Ascending aorta (tissue), 2 donors: ENCODE measurements around the gene ATP9B. TPM values are rescaled to one million over a fixed set of nuclear protein-coding genes. Genes with fewer than 3 reads are reported as not detected.

Experiments used
- DNase-seq, 2 donors: peaks; one replicate each; pipeline ENCODE4 v3.0.0-alpha.2; 2019; ENCODE audit warnings: low spot score in 2 of 2
- H3K27ac ChIP-seq, 2 donors: fragments of 200-600 bp; sonication (generic); one replicate each; pipeline ENCODE4 v1.5.1; 2016 to 2017; ENCODE audit warnings: mild to moderate bottlenecking in 1 of 2
- H3K27me3 ChIP-seq: fragments of 200-600 bp; sonication (generic); one replicate; pipeline ENCODE4 v1.5.1; 2017
- H3K36me3 ChIP-seq, 2 donors: fragments of 200-600 bp; sonication (generic); one replicate each; pipeline ENCODE4 v1.5.1; 2016
- H3K4me1 ChIP-seq, 2 donors: fragments of 200-600 bp; sonication (generic); one replicate each; pipeline ENCODE4 v1.5.1; 2016 to 2017; ENCODE audit warnings: mild to moderate bottlenecking in 1 of 2
- H3K4me3 ChIP-seq, 2 donors: fragments of 200-600 bp; sonication (generic); one replicate each; pipeline ENCODE4 v1.5.1; 2016 to 2017; ENCODE audit warnings: mild to moderate bottlenecking in 1 of 2
- H3K9me3 ChIP-seq, 2 donors: fragments of 200-600 bp; sonication (generic); one replicate each; pipeline ENCODE4 v1.5.1; 2016
- intact Hi-C: fragments of 100-400 bp; cut with DNase I; formaldehyde crosslinking; loops from one replicate; pipeline ENCODE4 v1.15.1; 2023
- total RNA-seq: library from RNA; depleted of rRNA; stranded (reverse); fragments of >200 nt; gene quantifications from one replicate; pipeline ENCODE4 v1.1.0, GENCODE V29; 2016
- TF ChIP-seq, protein P1 (sequence below), 3 experiments: fragments of 200-600 bp in 2 of 3; fragments of 450-650 bp in 1 of 3; sonication (generic) in 2 of 3; IDR thresholded peaks; one replicate each; pipeline ENCODE4 v1.5.1; 2016 to 2019; ENCODE audit warnings: antibody characterized with exemption in 3 of 3, mild to moderate bottlenecking in 1 of 3, moderate library complexity in 1 of 3

ATP9B gene
- total RNA-seq, 1 donor from 2014 or later = 14.4 TPM

DNA sequence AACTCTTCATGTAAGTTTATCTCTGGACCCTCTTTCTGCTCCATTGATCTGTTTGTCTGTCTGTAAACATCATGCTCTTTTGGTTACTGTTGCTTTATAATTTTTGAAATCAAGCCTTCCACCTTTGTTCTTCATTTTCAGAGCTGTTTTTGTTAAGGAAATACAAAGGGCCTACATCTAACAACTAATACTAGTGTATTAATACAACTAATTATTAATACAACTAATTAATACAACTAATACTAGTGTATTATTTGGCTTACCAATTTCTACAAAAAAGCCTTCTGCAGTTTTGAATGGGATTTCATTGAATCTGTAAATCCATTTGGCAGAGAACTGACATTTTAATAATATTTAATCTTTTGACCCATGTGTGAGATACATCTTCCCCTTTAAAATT, 66.7 kb downstream of the ATP9B start:
- Histone ChIP-seq H3K9me3 (no peaks in the 10 kb centered on the region), H3K4me3 (no peak overlapping the region), H3K27ac (no peak overlapping the region), H3K36me3 (peaks cover 3% of the 10 kb centered on the region in 2 donors), H3K27me3 (no peaks in the 10 kb centered on the region), H3K4me1 (no peaks in the 10 kb centered on the region)
- no peak for DNase-seq
- TF ChIP-seq, protein P1, sequence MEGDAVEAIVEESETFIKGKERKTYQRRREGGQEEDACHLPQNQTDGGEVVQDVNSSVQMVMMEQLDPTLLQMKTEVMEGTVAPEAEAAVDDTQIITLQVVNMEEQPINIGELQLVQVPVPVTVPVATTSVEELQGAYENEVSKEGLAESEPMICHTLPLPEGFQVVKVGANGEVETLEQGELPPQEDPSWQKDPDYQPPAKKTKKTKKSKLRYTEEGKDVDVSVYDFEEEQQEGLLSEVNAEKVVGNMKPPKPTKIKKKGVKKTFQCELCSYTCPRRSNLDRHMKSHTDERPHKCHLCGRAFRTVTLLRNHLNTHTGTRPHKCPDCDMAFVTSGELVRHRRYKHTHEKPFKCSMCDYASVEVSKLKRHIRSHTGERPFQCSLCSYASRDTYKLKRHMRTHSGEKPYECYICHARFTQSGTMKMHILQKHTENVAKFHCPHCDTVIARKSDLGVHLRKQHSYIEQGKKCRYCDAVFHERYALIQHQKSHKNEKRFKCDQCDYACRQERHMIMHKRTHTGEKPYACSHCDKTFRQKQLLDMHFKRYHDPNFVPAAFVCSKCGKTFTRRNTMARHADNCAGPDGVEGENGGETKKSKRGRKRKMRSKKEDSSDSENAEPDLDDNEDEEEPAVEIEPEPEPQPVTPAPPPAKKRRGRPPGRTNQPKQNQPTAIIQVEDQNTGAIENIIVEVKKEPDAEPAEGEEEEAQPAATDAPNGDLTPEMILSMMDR (IDR thresholded peaks at IDR 0.05) = no peak
- intact Hi-C loops = no loop called here

DNA sequence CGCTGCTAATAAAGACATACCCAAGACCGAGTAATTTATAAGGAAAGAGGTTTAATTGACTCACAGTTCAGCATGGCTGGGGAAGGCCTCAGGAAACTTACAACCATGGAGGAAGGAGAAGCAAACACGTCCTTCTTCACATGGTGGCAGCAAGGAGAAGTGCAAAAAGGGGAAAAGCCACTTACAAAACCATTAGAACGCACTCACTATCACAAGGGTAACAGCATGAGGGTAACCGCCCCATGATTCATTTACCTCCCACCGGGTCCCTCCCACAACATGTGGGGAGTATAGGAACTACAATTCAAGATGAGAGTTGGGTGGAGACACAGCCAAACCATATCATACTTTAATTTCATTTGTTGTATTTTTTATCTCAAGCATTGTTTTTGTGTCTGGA, 67.5 kb downstream of the ATP9B start:
- Histone ChIP-seq H3K27me3 (no peaks in the 10 kb centered on the region), H3K4me3 (no peak overlapping the region), H3K27ac (no peak overlapping the region), H3K4me1 (no peaks in the 10 kb centered on the region), H3K36me3 (peaks cover 3% of the 10 kb centered on the region in 2 donors), H3K9me3 (no peaks in the 10 kb centered on the region)
- intact Hi-C loops = no loop called here
- TF ChIP-seq, protein P1 (IDR thresholded peaks at IDR 0.05) = no peak
- DNase-seq = no peak

DNA sequence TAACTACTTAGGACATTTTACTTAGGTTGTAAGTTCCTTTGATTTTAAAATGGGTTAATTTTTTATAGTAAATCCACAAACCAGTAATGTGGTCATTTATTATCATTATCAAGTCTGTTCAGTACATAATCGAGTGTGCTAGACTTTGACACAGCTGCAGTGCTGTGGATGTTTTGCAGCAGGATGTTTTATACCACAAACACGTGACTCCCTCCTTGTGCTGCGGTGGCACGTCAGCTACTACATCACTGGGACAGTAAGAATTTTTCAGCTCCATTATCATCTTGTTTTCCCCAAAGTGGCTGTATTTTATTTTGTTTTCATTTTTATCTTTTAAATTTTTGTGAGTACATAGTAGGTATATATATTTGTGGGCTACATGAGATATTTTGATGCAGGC, 70.0 kb downstream of the ATP9B start:
- TF ChIP-seq, protein P1 (IDR thresholded peaks at IDR 0.05) = no peak
- Histone ChIP-seq H3K27ac (no peak overlapping the region), H3K27me3 (no peaks in the 10 kb centered on the region), H3K4me1 (no peaks in the 10 kb centered on the region), H3K4me3 (no peak overlapping the region), H3K36me3 (peaks cover 0 to 2% of the 10 kb centered on the region in 2 donors), H3K9me3 (no peaks in the 10 kb centered on the region)
- DNase-seq = no peak
- intact Hi-C loops = no loop called here

DNA sequence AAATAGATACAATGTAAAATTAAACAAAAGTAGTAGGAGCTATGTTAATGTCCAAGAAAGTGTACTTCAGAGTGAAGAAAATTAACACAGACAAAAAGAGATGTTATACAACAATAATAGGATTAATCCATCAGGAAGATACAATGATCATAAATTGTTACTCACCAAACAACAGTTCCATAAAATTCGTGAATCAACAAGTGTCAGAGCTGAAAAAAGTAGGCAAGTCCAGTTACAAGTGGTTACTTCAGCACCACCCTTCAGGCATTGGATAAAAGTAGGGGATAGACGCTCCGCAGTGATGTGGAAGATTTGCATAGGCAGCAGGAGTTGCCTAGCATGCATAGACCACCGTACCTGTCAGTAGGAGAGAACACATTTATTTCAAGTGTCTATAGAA, 77.8 kb downstream of the ATP9B start:
- TF ChIP-seq, protein P1 (IDR thresholded peaks at IDR 0.05) = no peak
- Histone ChIP-seq H3K27ac (no peak overlapping the region), H3K27me3 (no peaks in the 10 kb centered on the region), H3K4me3 (no peak overlapping the region), H3K9me3 (no peaks in the 10 kb centered on the region), H3K36me3 (peaks cover 5 to 12% of the 10 kb centered on the region in 2 donors), H3K4me1 (no peaks in the 10 kb centered on the region)
- DNase-seq = no peak
- intact Hi-C loops = no loop called here

DNA sequence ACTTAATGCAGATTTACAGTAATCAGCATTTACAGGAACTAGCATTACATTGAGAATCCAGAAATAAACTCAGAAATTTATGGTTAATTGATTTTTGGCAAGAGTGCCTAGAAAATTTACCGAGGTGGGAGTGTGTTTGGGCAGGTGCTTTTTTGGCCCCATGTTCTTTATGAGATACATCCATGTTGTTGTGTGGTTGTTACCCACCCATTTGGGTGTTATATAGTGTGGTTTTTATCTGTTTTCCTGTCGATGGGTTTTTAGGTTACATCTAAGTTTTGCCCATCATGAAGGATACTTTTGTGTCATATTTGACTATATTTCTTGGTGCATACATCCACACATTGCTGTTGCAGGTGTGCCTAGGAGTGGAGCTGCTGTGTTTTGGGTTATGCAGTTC, 82.0 kb downstream of the ATP9B start:
- H3K27me3 ChIP-seq = no peaks in the 10 kb centered on the region
- H3K9me3 ChIP-seq = no peaks in the 10 kb centered on the region
- intact Hi-C loops = no loop called here
- DNase-seq = no peak
- H3K36me3 ChIP-seq = peaks cover 5 to 21% of the 10 kb centered on the region in 2 donors
- no peak overlapping the region for H3K4me3 ChIP-seq
- H3K4me1 ChIP-seq = no peaks in the 10 kb centered on the region
- no peak overlapping the region for H3K27ac ChIP-seq
- TF ChIP-seq, protein P1 (IDR thresholded peaks at IDR 0.05) = no peak

DNA sequence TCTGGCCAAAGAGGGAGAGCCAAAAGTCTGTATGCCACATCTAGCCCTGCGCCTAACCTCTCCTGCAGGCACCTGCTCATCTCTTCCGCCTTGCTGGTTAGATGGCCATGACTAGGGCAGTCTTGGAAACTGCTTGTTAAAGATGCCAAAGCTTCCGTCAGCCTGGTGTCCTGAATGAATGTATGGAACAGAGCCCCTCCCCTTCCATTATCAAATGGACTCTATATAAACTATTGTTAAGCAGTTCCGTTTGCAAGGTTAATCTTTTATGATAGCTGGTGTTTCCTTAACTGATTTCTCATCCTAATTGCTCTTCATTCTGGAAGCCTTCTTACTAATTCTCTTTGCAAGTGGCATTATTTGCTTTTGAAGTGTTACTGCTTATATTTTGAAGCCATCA, 87.1 kb downstream of the ATP9B start:
- no peak overlapping the region for H3K4me3 ChIP-seq
- no peaks in the 10 kb centered on the region for H3K4me1 ChIP-seq
- TF ChIP-seq, protein P1 (IDR thresholded peaks at IDR 0.05) = no peak
- H3K9me3 ChIP-seq = no peaks in the 10 kb centered on the region
- intact Hi-C loops = no loop called here
- H3K27me3 ChIP-seq = no peaks in the 10 kb centered on the region
- H3K36me3 ChIP-seq = peaks cover 0 to 28% of the 10 kb centered on the region in 2 donors
- DNase-seq = no peak
- no peak overlapping the region for H3K27ac ChIP-seq
